HCT116 (cell line): Measurements from ENCODE around the gene GASK1A. TPM values are rescaled to one million over a fixed set of nuclear protein-coding genes. Genes with fewer than 3 reads are reported as not detected.
"Not testable (repeated sequence)": the region's sequence is repeated elsewhere in the genome, so short reads cannot be mapped to it uniquely, and the experiment has no call there.

Experiments
- ATAC-seq: fragments of 200-7000 bp; cut with Tn5 transposase; 2 replicates; pipeline ENCODE4 v1.9.1; 2020; ENCODE audit warnings: mild to moderate bottlenecking, moderate library complexity
- BruUV-seq: library from RNA; stranded (reverse); fragments of 400-500 nt; replicated peaks from 2 replicates; lab custom pipeline; 2021; lab: Mats Ljungman, UMichigan
- CTCF ChIA-PET: fragments of 300-600 bp; sonication (Branson Sonifier 250); formaldehyde crosslinking; loops from one replicate; lab custom pipeline; 2021; ENCODE audit warnings: antibody characterized with exemption; lab: Charles Lee
- POLR2A ChIA-PET: fragments of 300-600, 350-600 bp; sonication (Branson Sonifier 250); formaldehyde crosslinking; loops from one replicate; lab custom pipeline; 2021; ENCODE audit warnings: antibody characterized with exemption; lab: Charles Lee
- RAD21 ChIA-PET, 2 experiments: fragments of 300-600 bp; sonication (Branson Sonifier 250); formaldehyde crosslinking; loops; one replicate each; lab custom pipeline; 2023; ENCODE audit warnings: low total read pairs in 2 of 2; ENCODE audit not compliant: uncharacterized antibody in 2 of 2, unreplicated experiment in 2 of 2, low non-redundant PET in 1 of 2; lab: Charles Lee
- DNase-seq: peaks from one replicate; pipeline ENCODE4 v3.0.0-alpha.2; 2010; ENCODE audit warnings: low read depth, low spot score
- H2AFZ ChIP-seq: fragments of 200-600 bp; shearing (Covaris generic), sonication (generic); 2 replicates; pipeline ENCODE4 v1.6.1; 2017; ENCODE audit warnings: low read depth, mixed run types, mixed read lengths, antibody characterized with exemption, low read length; ENCODE audit not compliant: poor library complexity, severe bottlenecking
- H3K27ac ChIP-seq: 2 replicates; pipeline ENCODE4 v1.5.1; 2012; ENCODE audit warnings: low read depth, low read length
- H3K27me3 ChIP-seq: fragments of 200-600 bp; sonication (generic); 2 replicates; pipeline ENCODE4 v1.6.1; 2016; ENCODE audit warnings: mixed run types, low read length, mixed read lengths; ENCODE audit not compliant: insufficient read depth
- H3K36me3 ChIP-seq, 2 experiments: fragments of 200-500 bp in 1 of 2; fragments of 200-600 bp in 1 of 2; sonication (Bioruptor generic) in 1 of 2; sonication (generic) in 1 of 2; 2 replicates each; pipeline versions ENCODE4 v1.5.1 to v1.6.1; 2014 to 2016; ENCODE audit warnings: low read length in 2 of 2, inconsistent platforms in 1 of 2, mixed read lengths in 1 of 2, mixed run types in 1 of 2; ENCODE audit not compliant: insufficient read depth in 2 of 2, control insufficient read depth in 1 of 2
- H3K4me1 ChIP-seq, 2 experiments: fragments of 200-600 bp in 1 of 2; sonication (generic) in 1 of 2; 2 replicates each; pipeline versions ENCODE4 v1.5.1 to v1.6.1; 2012 to 2017; ENCODE audit warnings: low read length in 2 of 2, inconsistent platforms in 1 of 2, mild to moderate bottlenecking in 1 of 2, mixed read lengths in 1 of 2, mixed run types in 1 of 2, moderate library complexity in 1 of 2; ENCODE audit not compliant: insufficient read depth in 2 of 2, control insufficient read depth in 1 of 2
- H3K4me2 ChIP-seq: fragments of 200-600 bp; sonication (generic); 2 replicates; pipeline ENCODE4 v1.6.1; 2017; ENCODE audit warnings: mixed run types, low read length, mixed read lengths
- H3K4me3 ChIP-seq, 2 experiments: fragments of 200-600 bp in 1 of 2; sonication (generic) in 1 of 2; replicated peaks in 1 of 2; 2 replicates each; pipeline ENCODE4 v1.5.1; 2011 to 2016; ENCODE audit warnings: low read length in 2 of 2, control low read depth in 1 of 2, low read depth in 1 of 2, mild to moderate bottlenecking in 1 of 2, mixed read lengths in 1 of 2, mixed run types in 1 of 2
- H3K79me2 ChIP-seq: fragments of 200-600 bp; sonication (generic); 2 replicates; pipeline ENCODE4 v1.6.1; 2017; ENCODE audit warnings: mild to moderate bottlenecking, mixed run types, low read length, moderate library complexity, mixed read lengths; ENCODE audit not compliant: insufficient read depth
- H3K9ac ChIP-seq: fragments of 200-600 bp; sonication (generic); 2 replicates; pipeline ENCODE4 v1.6.1; 2016; ENCODE audit warnings: low read length, mixed read lengths
- H3K9me2 ChIP-seq: fragments of 200-600 bp; sonication (generic), shearing (Covaris generic); 2 replicates; pipeline ENCODE4 v1.6.1; 2017; ENCODE audit warnings: mixed run types, mild to moderate bottlenecking, moderate library complexity; ENCODE audit not compliant: insufficient read depth
- H3K9me3 ChIP-seq, 2 experiments: fragments of 200-500 bp in 1 of 2; fragments of 200-600 bp in 1 of 2; sonication (Bioruptor generic) in 1 of 2; sonication (generic) in 1 of 2; 2 replicates each; pipeline ENCODE4 v1.6.1; 2014 to 2017; ENCODE audit warnings: low read length in 2 of 2, mixed read lengths in 2 of 2, inconsistent platforms in 1 of 2, low read depth in 1 of 2, mild to moderate bottlenecking in 1 of 2, mixed run types in 1 of 2, moderate library complexity in 1 of 2; ENCODE audit not compliant: control insufficient read depth in 1 of 2, insufficient read depth in 1 of 2
- H4K20me1 ChIP-seq: fragments of 200-600 bp; sonication (generic), shearing (Covaris generic); 2 replicates; pipeline ENCODE4 v1.6.1; 2017; ENCODE audit warnings: mixed run types, mild to moderate bottlenecking, moderate library complexity; ENCODE audit not compliant: insufficient read depth
- CBX3 ChIP-seq: IDR thresholded peaks from 2 replicates; pipeline ENCODE4 v1.6.1; 2012; ENCODE audit warnings: low read depth
- CEBPB ChIP-seq: IDR thresholded peaks from 2 replicates; pipeline ENCODE4 v1.6.1; 2012; ENCODE audit warnings: low read depth
- EGR1 ChIP-seq: IDR thresholded peaks from 2 replicates; pipeline ENCODE4 v1.6.1; 2012; ENCODE audit warnings: low read depth
- ELF1 ChIP-seq: IDR thresholded peaks from 2 replicates; pipeline ENCODE4 v1.6.1; 2012; ENCODE audit warnings: low read depth, borderline replicate concordance
- EZH2phosphoT487 ChIP-seq: fragments of 200-600 bp; IDR thresholded peaks from 2 replicates; pipeline ENCODE4 v1.6.1; 2018; ENCODE audit warnings: antibody characterized with exemption, borderline replicate concordance
- JUND ChIP-seq: IDR thresholded peaks from 2 replicates; pipeline ENCODE4 v1.6.1; 2012
- POLR2A ChIP-seq: IDR thresholded peaks from 2 replicates; pipeline ENCODE4 v1.7.0; 2011; ENCODE audit warnings: borderline replicate concordance; ENCODE audit not compliant: insufficient read depth, insufficient read length; ENCODE audit errors: extremely low read depth
- POLR2AphosphoS5 ChIP-seq: IDR thresholded peaks from 2 replicates; pipeline ENCODE4 v1.6.1; 2011; ENCODE audit warnings: mild to moderate bottlenecking, low read depth, low read length, moderate library complexity
- SIN3A ChIP-seq: IDR thresholded peaks from 2 replicates; pipeline ENCODE4 v1.6.1; 2012; ENCODE audit warnings: low read depth
- SP1 ChIP-seq: IDR thresholded peaks from 2 replicates; pipeline ENCODE4 v1.6.1; 2012; ENCODE audit warnings: low read depth
- TCF7L2 ChIP-seq: IDR thresholded peaks from 2 replicates; pipeline ENCODE4 v1.7.0; 2011; ENCODE audit warnings: borderline replicate concordance, inconsistent platforms; ENCODE audit not compliant: insufficient read depth, insufficient read length; ENCODE audit errors: extremely low read depth
- YY1 ChIP-seq: IDR thresholded peaks from 2 replicates; pipeline ENCODE4 v1.6.1; 2011; ENCODE audit warnings: low read length, low read depth, moderate library complexity, mild to moderate bottlenecking; ENCODE audit not compliant: insufficient replicate concordance; ENCODE audit errors: extremely low read depth
- ZNF274 ChIP-seq: fragments of 200-500 bp; sonication (Bioruptor generic); IDR thresholded peaks from 2 replicates; pipeline ENCODE4 v1.6.1; 2014; ENCODE audit warnings: mild to moderate bottlenecking, low read depth, low read length, inconsistent platforms
- intact Hi-C: fragments of 100-400 bp; cut with micrococcal nuclease; formaldehyde crosslinking; loops from 2 replicates; pipeline ENCODE4 v1.10.0; 2022
- total RNA-seq: library from RNA; stranded (reverse); gene quantifications from one replicate; pipeline ENCODE4 v1.2.1, GENCODE V29; 2021; ENCODE audit not compliant: unreplicated experiment
- TF ChIP-seq, protein P1 (sequence below): IDR thresholded peaks from 2 replicates; pipeline ENCODE4 v1.6.1; 2012
- TF ChIP-seq, protein P2 (sequence below): IDR thresholded peaks from 2 replicates; pipeline ENCODE4 v1.6.1; 2012; ENCODE audit warnings: low read depth
- TF ChIP-seq, protein P3 (sequence below), 3 experiments: fragments of 200-600 bp in 1 of 3; sonication (generic) in 1 of 3; IDR thresholded peaks in 2 of 3; conservative IDR thresholded peaks in 1 of 3; 2 replicates each; pipeline ENCODE4 v1.5.1; 2012 to 2017; ENCODE audit warnings: low read depth in 2 of 3, low read length in 2 of 3, antibody characterized with exemption in 1 of 3, borderline replicate concordance in 1 of 3, control low read depth in 1 of 3, mild to moderate bottlenecking in 1 of 3, mixed read lengths in 1 of 3, mixed run types in 1 of 3, moderate library complexity in 1 of 3; ENCODE audit not compliant: insufficient read depth in 1 of 3

GASK1A gene
- total RNA-seq, 1 experiment from 2014 or later = 1.0 TPM

DNA sequence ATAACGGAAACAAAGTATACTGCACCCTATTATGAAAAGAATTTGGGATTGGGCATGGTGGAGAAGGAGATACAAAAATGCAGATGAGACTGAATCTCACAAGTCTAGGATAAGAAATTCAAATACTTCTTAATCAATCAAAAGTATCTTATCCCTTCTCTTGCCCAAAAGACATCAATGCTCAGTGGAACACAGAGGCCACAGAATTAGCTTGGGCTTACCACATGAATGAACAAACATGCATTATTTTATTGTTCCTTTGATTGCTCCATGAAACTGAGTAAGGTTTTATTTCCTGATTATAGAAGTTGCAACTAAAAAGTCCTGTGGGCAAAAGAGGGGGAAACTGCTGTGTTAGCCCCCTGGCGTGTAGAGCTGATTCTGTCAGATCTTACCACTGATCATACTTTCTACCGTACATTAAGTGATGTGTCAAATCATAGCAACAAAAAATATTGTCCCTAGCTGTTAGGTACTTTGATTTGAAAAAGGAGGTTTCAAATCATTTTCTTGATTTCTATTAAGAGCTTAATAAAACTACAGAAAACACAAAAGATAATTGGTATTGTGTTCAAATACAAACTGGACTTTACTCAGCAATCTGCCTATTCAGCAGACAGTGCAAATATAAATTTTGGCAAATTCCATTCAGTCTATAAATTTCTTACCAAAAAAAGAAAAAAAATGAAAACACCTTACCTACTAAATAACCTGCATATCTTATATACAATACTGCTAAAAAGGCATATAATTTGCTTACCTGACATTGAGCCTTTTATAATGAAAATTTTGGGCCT is 7.9 kb upstream of the GASK1A start:
- H3K9me3 ChIP-seq = peaks cover 4 to 6% of the 10 kb centered on the region in 2 experiments; a peak in 2 of 4 replicates
- no peaks in the 10 kb centered on the region for H3K27me3 ChIP-seq
- H3K4me1 ChIP-seq = no peaks in the 10 kb centered on the region
- no peak for DNase-seq
- no TSS peak for BruUV-seq
- CTCF ChIA-PET = no interaction called here
- no peaks in the 10 kb centered on the region for H3K79me2 ChIP-seq
- intact Hi-C loops = no loop called here
- H3K36me3 ChIP-seq = no peaks in the 10 kb centered on the region
- no peak overlapping the region for H3K4me2 ChIP-seq
- H3K9me2 ChIP-seq = no peaks in the 10 kb centered on the region
- TF ChIP-seq, protein P1, sequence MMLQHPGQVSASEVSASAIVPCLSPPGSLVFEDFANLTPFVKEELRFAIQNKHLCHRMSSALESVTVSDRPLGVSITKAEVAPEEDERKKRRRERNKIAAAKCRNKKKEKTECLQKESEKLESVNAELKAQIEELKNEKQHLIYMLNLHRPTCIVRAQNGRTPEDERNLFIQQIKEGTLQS = no peak
- TF ChIP-seq SIN3A (no peak), CBX3 (no peak), CEBPB (no peak), SP1 (no peak), EGR1 (no peak), ELF1 (no peak), ZNF274 (no peak), TCF7L2 (no peak), POLR2AphosphoS5 (no peak), EZH2phosphoT487 (no peak), JUND (no peak), YY1 (no peak), POLR2A (no peak)
- TF ChIP-seq, protein P2, sequence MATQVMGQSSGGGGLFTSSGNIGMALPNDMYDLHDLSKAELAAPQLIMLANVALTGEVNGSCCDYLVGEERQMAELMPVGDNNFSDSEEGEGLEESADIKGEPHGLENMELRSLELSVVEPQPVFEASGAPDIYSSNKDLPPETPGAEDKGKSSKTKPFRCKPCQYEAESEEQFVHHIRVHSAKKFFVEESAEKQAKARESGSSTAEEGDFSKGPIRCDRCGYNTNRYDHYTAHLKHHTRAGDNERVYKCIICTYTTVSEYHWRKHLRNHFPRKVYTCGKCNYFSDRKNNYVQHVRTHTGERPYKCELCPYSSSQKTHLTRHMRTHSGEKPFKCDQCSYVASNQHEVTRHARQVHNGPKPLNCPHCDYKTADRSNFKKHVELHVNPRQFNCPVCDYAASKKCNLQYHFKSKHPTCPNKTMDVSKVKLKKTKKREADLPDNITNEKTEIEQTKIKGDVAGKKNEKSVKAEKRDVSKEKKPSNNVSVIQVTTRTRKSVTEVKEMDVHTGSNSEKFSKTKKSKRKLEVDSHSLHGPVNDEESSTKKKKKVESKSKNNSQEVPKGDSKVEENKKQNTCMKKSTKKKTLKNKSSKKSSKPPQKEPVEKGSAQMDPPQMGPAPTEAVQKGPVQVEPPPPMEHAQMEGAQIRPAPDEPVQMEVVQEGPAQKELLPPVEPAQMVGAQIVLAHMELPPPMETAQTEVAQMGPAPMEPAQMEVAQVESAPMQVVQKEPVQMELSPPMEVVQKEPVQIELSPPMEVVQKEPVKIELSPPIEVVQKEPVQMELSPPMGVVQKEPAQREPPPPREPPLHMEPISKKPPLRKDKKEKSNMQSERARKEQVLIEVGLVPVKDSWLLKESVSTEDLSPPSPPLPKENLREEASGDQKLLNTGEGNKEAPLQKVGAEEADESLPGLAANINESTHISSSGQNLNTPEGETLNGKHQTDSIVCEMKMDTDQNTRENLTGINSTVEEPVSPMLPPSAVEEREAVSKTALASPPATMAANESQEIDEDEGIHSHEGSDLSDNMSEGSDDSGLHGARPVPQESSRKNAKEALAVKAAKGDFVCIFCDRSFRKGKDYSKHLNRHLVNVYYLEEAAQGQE = no peak
- TF ChIP-seq, protein P3, sequence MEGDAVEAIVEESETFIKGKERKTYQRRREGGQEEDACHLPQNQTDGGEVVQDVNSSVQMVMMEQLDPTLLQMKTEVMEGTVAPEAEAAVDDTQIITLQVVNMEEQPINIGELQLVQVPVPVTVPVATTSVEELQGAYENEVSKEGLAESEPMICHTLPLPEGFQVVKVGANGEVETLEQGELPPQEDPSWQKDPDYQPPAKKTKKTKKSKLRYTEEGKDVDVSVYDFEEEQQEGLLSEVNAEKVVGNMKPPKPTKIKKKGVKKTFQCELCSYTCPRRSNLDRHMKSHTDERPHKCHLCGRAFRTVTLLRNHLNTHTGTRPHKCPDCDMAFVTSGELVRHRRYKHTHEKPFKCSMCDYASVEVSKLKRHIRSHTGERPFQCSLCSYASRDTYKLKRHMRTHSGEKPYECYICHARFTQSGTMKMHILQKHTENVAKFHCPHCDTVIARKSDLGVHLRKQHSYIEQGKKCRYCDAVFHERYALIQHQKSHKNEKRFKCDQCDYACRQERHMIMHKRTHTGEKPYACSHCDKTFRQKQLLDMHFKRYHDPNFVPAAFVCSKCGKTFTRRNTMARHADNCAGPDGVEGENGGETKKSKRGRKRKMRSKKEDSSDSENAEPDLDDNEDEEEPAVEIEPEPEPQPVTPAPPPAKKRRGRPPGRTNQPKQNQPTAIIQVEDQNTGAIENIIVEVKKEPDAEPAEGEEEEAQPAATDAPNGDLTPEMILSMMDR (IDR thresholded peaks at IDR 0.05 in 2 of 3, conservative IDR thresholded peaks at IDR 0.05 in 1 of 3; ENCODE audit: borderline replicate concordance in 1 of 3, insufficient read depth in 1 of 3, low read depth in 2 of 3, low read length in 2 of 3) = no peak
- no peak overlapping the region for H2AFZ ChIP-seq
- H4K20me1 ChIP-seq = no peaks in the 10 kb centered on the region
- H3K27ac ChIP-seq = no peak overlapping the region
- H3K9ac ChIP-seq = no peak overlapping the region
- RAD21 ChIA-PET = no interaction called here
- POLR2A ChIA-PET = no interaction called here
- H3K4me3 ChIP-seq = no peak overlapping the region
- no peak for ATAC-seq

DNA sequence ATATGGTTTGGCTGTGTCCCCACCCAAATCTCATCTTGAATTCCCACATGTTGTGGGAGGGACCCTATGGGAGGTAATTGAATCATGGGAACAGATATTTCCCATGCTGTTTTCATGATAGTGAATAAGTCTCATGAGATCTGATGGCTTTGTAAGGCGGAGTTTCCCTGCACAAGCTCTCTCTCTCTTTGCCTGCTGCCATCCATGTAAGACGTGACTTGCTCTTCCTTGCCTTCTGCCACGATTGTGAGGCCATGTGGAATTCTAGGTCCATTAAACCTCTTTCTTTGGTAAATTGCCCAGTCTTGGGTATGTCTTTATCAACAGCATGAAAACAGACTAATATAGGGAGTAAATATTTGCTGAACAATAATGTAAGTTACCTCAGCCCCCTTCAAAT is 4.2 kb upstream of the GASK1A start:
- DNase-seq, H4K20me1 ChIP-seq, RAD21 ChIA-PET, POLR2A ChIA-PET, H3K9ac ChIP-seq, H3K4me2 ChIP-seq, H3K27ac ChIP-seq, H3K36me3 ChIP-seq, H3K27me3 ChIP-seq, BruUV-seq, H3K9me2 ChIP-seq, intact Hi-C loops, H3K4me1 ChIP-seq, H3K9me3 ChIP-seq, H3K79me2 ChIP-seq, H2AFZ ChIP-seq, ATAC-seq, H3K4me3 ChIP-seq, CTCF ChIA-PET: not testable (repeated sequence)
